GM21825 (cell line): ENCODE measurements around the gene ZNF474.
"Not testable (repeated sequence)": the region's sequence is repeated elsewhere in the genome, so short reads cannot be mapped to it uniquely, and the experiment has no call there.

Source experiments
- ATAC-seq: cut with Tn5 transposase; IDR thresholded peaks from one replicate; pipeline ENCODE4 v1.9.1; 2021; ENCODE audit warnings: mild to moderate bottlenecking, moderate library complexity; ENCODE audit not compliant: unreplicated experiment

Gene ZNF474

DNA sequence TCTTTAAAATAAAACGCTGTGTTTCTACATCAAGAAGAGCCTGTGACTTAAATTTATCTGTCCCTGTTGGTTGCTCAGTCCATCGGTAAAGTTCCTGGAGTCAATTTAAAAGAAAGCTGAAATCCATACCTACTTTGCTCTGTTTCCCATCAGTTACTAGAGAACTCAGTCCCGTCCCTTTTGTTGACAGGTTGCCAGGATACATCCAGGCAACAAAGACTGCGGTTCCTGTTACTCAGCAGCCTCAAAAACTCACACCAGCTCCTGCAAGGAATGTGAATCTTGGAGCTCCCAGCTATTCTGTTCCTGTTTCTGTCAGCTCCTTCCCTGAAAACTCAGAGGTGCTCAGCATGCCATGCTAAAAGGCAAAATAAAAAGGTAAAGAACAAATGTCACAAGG, at the start of gene ZNF474:
ZNF474 (plus strand) TSS at position 241 of the 400 bp plus-strand sequence. CDS start 22,445 bp downstream, outside the sequence.
- no peak for ATAC-seq

DNA sequence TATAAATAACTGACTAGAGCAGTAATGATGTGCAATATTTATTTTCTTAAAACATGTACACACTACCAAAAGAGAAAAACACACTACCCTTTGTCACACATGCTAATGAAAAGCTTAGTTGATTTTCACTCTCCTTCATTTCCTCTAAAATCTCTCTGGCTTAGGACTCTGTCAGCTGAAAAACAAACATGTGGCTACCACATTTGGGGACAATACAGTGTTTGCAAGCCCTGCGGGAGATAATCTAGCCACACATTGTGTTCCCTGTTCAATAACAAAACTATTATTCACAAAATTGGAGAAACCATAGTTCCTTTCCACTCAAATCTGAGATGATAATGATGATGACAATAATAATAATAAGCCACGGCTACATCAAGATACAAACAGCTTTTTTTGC, 47.8 kb upstream of the ZNF474 start:
- no peak for ATAC-seq

DNA sequence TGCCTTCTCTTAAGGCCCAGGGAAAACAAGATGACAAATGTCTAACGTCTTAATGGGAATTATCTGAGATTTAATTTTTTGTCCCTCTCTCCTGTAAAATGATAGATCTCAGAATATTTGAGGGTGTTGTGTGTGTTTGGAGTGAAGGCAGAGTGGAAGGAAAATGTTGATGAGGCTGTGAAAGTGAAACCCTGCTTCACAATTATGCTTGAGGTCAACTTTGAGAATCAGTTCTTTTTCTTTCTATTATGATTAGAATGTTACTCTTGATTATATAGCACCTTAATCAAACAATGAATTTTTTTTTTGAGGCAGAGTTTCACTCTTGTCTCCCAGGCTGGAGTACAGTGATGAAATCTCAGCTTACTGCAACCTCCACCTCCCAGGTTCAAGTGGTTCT, 45.8 kb upstream of the ZNF474 start:
- ATAC-seq = no peak

DNA sequence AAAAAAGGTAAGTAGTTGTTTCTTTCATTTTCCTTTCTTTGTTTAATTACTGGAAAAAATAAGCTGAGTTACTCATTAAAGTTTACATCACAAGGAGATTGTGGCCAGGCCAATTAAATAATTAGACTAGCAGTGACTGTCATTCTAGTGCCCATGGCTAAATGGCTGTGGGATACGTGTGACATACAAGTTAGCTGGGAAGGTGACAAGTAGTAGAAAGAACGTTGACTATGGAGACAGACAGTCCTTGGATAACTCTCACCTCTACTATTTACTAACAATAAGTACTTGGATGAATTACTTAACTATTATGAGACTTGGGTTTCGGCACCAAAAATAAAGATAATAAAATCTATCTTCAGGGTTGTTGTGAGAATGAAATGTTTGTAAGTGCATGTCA, 44.3 kb upstream of the ZNF474 start:
- no peak for ATAC-seq

DNA sequence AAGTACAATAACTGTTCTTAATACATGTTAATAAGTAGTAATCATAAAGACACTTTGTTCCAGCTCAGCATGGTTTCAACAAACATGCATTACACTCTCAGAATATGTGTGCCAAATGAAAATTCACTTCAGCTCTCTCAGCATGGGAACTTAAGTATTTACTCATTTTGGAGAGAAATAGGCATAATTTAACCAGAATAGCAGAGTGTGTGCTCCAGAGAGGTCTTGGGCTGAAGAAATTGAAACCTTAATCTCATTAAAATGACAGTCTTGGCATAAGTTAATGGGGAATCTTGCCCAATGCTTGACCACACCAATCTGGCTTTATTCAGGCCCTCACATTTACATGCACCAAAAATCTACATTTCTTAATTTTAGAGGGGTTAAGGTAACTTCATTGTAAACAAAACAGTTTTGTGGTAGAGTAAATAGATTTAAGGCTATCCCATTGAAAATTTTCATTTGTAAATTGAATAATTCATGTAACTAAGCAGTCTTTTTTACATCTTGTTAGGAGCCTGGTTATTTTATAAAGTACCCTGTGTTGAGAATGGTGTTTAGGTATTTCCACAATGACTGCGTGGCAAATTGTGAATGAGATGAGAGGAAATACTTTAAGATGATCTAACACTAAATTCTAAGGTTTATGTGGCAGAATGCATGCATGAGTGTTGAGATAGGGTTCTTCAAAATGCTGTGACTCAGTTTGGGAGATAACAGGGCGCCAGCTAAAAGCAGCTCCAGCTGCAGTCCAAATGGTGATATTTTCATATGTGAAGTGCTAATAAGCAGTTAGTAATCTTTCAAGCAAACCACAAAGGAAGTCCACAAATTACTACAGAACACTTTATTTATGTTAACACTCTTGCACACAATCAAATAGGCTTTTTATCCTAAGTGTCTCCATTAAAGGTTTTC, 40.0 kb upstream of the ZNF474 start:
- ATAC-seq = no peak

DNA sequence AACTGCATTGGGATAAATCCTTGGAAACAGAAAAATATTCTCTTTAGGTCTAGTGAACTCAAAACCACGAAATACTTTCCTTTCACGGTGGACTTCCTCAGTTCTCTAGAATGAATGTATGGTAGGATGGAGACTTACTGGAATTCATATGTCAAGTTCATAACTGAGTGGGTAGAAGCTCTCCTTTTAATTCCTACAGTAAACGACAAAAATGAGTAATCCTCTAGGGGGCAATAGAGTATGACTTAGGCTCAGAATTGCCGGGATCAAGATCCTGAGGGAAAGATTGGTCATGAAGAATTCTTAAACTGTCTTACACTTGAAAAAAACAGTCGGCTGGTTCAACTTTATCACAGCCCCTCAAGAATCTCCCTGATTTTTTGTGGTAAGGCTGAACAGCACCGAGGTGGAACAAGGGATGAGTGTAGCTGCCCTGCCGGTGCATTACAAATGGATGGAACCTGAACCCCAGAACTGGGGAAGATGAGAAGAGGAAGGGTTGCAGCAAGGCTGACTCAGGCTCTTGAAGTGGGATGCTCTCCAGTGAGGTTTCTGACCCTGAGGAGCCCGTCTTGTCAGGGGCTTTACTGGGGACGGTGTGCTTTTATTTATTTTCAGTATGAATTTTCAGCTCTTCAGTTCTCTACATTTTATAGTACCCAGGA, 37.3 kb upstream of the ZNF474 start:
- no peak for ATAC-seq

DNA sequence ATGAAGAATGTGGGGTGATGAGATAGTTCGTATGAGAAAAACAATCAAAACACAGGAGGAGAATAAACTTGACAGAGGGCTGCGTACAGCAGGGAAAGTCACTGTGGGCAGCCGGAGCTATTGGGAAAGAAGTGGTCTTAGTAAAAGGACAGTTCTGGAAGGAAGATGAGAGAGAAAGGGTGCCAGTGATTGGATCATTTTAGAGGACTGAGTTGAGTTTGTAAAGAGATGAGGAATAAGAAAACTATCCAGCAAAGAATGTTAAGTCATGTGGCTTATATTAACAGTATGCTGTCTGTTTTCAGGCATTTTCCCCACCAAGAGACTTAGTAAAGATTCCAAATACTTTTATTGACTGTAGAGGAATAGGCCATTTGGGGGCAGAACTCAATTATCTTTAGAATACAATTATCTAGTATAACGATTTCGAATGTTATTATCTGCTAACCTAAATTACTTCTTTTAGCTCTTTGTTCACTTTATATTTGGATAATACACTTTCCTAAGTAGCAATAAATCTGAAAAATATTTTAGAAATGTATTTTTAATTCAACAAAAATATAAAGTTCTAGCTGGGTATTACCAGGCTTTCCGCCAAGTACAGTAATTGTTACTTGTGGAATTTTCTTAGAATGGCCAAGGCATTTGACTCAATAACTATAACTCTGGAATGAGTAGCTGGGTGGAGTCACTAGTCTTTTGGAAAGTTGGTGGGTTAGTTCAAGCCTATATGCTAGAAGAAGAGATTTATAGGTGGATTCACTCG, 35.7 kb upstream of the ZNF474 start:
- ATAC-seq = no peak

DNA sequence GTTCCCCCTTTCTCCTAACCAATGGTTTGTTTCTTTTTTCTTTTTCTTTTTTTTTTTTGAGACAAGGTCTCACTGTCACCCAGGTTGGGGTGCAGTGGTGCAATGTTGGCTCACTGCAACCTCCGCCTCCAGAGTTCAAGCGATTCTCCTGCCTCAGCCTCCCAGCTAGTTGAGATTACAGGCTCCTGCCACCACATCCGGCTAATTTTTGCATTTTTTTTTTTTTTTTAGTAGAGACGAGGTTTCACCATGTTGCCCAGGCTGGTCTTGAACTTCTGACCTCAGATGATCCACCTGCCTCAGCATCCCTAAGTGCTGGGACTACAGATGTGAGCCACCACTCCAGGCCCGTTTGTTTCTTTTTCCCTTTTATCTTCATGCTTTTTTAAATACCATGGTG, 35.1 kb upstream of the ZNF474 start:
- ATAC-seq = not testable (repeated sequence)

DNA sequence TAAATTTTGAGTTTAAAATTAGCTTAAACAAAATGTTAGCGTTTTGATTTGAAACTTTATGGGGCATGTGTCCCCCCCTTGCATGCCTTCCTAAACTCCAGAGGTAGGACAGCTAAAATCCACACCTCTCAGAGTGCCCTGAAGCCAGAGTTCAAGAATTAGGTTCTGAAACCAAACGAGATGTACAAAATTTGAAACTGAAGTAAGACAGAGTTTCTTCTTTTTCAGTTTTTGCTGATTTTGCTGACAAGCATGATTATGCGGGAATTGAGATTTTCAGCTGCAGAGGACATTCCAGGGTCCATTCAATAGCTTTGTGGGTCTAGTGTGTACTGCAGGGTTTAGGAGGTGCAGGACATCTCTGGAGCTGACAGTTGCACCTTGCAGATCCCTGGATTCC, 34.2 kb upstream of the ZNF474 start:
- ATAC-seq = no peak

DNA sequence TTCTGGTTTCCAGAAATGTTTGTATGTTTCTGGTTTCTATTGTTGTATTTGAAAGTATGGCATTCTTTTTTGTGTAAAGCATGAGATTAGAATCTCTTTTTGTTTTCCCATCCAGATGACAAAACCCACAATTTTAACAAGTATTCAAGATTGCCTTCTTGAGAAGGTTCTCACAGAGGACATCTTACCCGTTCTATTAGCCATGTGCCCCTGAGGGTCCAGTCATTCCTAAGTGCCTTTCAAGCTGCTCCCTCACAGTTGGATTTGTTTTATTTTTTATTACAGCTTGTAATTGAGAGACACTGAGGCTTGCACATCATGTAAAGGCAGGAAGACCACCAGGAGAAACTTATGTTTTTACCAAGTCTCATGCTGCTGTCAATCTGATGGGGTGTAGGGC, 32.0 kb upstream of the ZNF474 start:
- ATAC-seq = no peak

DNA sequence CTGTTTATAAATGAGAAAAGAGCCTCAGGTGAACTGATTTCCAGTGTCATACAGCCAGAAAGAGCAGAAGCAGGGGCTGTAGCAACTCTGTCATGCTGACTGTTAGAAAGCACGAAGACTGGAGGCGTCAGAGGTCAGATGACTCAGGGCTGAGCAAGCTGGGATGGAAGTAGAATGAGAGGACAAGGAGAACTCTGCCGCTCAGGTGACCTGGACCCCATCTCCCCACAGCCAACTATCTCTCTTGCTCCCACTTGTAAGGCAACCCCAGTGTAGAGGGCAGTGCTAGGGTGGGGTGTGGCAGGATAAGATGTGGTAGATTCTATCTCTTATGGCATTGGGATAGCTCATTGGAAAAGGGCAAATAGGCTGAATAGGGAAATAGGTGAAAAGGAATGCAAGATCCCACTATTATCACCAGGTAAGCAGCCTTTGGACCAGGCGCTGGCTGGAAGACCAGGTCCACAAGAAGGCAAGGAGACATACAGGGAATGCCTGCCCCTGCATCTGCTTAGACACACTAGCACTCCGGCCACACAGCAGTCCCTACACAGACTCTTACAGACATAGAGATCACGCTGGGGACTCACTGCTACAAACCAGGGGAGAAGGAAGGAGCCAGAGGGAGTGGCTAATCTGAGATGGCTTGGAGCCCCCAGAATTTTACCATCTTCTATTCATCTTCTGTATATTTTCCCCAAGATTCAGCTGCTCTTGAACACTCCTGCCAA, 30.1 kb upstream of the ZNF474 start:
- no peak for ATAC-seq

DNA sequence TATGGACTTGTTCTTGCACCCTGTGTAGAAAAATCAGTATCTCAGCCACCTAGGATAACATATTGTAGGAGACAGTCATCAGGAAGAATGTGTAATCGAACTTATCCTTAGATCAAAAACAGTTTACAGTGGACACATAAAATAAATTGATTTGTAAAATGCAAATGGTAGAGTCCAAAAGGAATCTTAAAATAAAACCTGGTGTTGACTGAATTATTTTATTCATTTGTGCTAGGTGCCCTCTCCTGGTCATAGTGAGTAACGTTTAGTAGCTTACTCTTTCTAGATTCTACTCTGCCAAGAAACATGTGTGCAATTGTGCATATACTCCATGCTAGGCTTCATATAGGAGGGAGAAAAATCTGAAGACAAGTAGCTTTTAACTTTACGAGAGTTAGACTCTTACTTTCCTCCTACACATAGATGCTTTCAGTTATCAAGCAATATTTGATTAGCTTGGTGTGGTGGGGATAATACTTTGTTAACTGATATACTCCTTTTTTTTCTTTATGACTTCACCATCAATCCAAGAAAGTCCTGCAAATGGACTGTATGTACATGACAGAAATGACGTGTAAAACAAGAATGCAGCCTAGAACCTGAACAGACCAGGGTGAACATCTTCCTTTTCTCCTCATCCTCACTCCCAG, 27.6 kb upstream of the ZNF474 start:
- ATAC-seq = peak; percentile 67

DNA sequence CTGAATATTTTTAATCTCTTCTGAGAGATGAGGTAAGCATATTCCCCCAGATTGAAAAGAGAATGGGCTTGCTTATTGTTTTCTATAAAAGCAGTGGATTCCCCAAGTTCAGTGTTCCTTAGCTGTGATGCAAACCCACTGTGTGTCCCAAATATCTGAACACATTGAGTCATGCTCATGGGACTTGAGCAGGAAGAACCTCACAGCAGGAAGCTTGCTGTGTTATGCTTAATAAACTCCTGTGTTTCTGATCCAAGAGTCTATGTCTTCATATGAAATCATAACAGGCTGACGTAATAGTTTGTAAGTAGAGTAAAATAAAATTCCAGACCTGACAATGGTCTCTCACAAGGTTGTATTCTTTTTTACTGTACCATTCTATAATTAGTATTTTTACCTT, 26.5 kb upstream of the ZNF474 start:
- no peak for ATAC-seq

DNA sequence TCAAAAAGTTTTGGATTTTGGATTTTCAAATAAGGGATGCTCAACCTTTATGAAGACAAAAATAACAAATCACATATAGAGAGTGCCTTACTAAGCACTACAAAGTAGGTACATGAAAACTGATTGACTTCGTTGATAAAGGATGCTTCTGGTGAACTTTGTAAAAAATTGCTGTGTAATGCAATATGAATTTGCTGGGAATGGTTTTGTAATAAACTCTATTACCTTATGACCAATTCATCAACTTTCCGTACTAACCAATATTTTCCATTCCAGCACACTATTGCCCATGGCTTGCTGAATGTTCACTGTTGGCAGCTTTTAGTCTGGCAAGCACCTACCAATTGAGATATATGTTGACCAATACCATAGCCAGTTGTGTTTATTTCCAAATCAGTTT, 23.4 kb upstream of the ZNF474 start:
- no peak for ATAC-seq

DNA sequence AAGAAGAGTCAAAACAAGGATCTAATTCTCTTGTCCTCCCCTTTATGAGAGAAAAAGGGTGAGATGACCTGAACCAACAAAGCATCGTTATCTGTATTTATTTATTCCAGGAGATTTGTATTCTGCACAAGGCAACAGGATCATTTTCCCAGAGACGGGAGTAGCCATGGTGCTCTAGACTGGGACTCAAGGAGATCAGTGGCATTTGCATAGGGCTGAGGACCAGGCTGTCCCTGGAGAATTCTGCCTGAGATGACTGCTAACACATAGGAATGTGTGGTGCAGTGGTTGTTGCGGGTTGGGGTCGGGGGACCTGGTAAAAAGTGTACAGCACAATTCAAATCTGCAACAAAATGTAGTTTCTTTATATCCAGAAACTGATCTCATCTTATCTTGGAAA, 22.3 kb upstream of the ZNF474 start:
- ATAC-seq = no peak

DNA sequence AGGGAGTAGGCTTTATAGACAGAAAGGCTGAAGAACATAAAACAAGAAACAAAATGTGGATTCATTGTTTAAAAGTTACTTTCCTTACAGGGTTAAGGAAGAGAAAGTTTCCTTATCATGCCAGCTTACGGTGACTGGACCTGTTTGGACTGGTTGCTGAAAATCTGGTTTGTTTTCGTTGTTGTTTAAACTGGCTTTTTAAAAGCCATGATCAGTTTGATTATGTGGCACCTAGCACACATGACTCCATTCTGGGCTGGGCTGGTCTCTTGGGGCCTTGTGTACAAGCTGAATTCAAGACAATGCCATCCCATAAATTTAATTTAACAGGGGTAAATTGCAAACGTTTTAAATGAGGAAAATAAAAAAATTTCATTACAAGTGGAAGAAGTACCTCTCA, 18.4 kb upstream of the ZNF474 start:
- no peak for ATAC-seq

DNA sequence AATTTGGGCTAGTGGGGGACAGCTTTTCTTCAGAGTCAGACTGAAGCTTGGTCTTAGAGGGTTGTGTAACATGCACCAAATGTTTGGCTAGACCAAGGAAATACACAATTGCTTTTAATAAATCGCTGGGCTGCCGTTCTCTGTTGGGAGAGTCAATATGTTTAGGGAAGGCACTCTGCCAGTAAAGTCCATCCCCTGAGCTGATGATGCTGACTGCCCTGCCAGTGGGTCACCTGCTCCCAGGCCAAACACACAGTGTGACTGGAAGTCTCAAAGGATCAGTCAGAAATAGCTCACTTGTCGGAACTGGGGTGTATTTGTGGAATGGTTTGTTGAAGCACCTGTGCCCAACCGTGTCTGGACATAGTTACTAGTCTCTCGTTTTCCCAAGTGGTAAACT, 17.9 kb upstream of the ZNF474 start:
- ATAC-seq = no peak

DNA sequence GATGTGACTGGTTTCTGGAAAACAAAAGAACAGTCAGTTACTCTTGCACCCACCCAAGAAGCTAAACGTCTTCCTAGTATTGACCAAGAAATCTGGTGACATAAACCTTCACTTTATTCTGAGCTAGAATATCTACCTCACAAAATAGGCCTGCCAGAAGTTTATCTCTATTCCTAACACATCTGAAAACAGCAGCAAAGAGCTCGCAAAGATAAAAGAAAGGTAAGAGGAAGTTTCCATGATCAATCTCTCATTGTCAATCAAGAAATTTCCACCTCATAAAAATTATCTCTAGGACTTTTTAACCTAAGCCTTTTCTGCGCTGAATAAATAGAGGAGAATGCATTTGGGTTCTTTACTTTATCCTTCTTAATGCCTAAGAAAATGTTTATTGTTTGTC, 17.3 kb upstream of the ZNF474 start:
- no peak for ATAC-seq

DNA sequence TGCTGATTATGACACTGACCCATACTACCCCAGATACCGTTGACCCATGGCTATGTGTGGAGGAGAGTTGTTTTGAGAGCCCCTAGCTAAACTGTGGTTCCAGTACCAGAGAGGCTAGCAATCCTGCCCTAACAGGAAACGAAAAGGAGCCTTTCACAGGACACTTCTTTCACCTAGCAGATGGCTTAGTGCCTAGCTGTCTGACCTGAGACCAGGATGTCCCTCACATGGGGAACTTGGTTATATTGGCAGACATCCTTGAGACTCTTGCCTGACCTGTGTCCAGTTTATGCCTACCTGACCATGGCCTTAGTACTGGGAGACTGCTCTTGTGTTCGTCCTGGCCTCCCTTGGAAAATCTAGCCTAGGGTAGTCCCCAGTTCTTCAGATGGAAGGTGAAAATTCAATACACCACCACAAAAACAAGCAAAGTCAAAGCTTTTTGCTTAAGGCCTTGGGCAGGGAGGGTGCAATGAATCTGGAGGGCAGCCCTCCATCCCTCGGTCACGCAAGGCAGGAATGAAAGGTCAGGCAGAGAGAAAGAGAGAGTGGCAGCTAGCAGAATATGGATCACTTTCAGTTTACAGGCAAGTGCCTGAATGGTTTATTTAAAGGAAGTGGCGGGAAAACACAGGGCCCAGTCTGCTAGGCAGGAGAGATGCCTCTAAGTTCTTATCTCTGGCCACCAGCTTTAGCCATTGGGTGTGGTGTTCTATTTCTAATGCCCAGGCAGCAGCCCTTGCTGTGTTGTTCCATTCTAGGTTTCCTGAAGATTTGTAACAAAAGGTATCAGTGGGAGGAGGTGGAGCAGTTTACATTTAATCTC, 16.4 kb upstream of the ZNF474 start:
- no peak for ATAC-seq

DNA sequence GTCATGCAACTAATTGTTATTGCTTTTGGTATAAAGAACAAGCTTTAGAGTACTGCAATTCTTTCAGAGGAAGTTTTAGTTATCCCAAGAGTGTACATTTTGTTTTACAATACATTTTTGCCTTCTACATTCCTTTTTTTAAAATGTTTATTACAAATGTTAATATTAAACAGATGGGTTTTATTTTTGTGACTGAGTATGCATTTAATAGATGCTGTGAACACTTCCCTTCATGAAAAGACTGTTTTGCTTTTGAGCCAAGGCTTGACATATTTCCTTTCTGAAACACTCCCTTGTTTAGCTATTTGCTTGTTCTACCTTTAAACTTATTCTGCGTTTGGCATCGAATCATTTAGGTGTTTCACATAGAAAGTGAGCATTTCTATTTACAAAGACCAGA, 14.8 kb upstream of the ZNF474 start:
- no peak for ATAC-seq
